ENCODE measurements around the gene C1orf159.
"Not testable (repeated sequence)": the region's sequence is repeated elsewhere in the genome, so short reads cannot be mapped to it uniquely, and the experiment has no call there.

The C1orf159 gene

DNA sequence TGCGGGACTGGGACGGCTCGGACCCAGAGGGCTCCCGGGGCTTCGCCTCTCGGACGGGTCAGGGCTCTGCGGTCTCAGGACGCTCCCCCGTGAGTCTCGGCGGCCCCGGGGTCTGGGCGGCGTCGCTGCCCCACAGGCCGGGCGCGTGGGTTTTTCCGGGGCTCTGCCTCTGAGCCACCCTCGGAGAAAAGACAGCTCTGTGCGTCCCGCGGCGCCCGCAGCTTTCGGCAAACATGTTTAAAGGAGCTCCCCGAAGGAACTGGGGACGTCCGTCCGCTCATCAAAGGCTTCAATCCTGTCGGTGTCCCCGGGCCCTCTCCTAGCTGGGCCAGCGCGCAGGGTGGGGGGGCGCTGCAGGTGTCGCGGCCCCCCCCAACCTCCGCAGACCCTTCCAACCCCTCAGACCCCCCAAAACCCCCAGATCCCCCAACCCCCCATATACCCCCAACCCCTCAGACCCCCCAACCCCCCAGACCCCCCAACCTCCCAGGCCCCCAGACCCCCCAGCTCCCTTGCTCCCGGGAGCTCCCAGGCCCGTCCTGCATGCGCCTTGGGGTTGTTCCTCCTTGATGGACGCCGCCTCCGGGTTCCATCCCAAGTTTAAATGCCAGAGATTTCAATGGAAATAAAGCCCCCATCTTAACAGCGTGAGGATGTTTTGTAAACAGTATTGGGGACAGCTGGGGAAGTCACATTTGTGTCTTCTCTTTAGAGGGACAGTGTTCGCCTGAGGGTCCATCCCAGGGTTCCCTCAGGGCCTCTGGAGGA, 996 bp upstream of the C1orf159 start:
- DNase-seq, result peak; percentile 23

DNA sequence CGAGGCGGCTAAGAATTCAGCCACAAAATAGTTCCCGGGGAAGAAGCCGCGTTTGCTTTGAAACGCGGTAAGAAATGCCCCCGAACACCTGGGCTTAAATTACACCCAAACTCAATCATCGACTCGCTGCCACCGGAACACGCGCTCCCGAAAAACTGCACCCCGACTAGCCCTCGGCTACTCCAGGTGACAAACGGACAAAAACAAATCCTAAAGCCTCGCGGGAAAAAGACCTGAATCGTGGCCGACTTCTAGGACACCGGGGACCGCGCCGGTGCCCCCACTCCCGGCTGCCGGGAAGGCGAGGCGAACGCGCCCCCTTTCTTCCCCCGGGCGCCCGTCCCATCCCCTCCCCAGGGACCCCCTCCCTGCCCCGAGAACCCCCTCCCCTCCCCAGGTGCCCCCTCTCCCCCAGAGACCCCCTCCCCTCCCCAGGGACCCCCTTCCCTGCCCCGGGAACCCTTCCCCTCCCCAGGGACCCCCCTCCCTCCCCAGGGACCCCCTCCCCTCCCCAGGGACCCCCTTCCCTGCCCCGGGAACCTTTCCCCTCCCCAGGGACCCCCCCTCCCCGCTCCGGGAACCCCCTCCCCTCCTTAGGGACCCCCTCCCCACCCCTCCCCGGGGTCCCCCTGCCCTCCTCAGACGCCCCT, 628 bp downstream of the C1orf159 start:
- DNase-seq, result no peak

DNA sequence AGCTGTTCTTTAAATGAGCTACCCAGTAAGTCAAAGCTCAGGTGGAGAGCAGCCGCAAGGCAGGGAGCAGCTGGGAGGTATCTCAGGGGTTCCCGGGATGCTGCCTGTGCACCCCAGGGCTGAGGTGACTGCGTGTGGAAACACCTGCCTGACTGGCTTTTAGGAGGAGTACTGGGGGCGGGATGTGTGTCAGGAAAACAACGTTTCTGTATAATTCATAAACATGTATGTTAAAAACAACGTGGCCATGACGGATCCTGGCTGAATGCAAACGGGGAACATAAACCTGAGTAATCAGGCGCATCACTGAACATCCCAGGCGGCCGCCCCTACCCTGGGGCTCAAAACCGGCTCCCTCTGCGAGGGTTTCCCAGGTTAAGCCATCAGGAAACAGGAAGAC, 1.5 kb downstream of the C1orf159 start:
- DNase-seq, result no peak

DNA sequence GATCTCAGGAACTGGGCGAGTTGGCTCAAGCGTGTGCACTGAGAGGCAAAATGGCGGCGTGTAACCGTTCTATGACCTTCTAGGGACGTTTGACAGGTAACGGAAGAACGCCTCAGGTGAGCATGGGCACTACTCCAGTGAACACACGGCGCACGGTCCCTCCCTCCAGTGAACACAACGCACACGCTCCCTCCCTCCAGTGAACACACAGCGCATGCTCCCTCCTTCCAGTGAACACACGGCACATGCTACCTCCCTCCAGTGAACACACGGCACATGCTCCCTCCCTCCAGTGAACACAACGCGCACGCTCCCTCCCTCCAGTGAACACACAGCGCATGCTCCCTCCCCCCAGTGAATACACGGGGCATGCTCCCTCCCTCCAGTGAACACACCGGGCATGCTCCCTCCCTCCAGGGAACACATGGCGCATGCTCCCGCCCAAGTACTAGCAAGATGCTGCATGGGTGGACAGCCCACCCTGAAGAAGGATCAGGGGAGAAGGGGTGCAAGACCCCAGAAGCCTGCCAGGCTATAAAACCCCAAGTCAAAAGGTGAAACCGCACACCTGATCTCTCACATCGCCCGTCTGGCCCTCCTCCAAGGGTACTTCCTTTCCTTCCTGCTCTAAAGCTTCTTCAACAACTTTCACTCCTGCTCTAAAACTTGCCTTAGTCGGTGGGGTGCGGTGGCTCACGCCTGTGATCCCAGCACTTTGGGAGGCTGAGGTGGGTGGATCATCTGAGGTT, 3.5 kb downstream of the C1orf159 start:
- DNase-seq, result no peak

DNA sequence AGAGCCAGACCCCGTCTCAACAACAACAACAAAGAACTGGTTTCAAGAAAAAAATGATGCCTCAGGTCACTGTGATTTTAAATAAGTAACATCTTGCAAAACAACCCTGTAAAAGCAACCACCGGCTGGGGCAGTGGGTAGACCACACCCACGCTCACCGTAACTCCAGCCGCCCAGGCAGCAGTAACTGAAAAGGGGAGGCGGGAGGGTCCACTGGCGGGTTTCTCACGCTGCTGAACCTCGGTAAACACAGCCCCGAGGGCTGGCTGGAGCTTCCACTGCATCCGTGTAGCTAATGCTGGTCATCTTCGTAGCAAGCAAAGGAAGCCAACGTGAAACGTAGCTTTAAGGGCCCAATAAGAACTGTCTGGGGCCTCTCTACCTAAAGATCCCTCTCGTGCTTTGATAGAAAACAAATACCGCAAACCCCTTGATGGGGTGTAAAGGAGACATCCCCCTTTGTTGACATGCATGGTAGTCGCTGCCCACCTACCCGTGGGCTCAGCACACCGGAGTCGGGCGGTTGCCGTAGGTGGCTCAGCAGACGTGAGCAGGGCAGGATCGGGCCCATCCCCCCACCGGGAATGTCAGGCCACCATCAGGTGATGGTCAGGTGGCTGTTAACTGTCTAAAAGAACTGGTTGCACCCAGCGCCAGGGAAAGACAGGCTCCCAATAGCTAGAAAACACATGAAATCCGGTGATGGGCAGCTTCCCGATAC, 4.2 kb downstream of the C1orf159 start:
- no peak for DNase-seq

DNA sequence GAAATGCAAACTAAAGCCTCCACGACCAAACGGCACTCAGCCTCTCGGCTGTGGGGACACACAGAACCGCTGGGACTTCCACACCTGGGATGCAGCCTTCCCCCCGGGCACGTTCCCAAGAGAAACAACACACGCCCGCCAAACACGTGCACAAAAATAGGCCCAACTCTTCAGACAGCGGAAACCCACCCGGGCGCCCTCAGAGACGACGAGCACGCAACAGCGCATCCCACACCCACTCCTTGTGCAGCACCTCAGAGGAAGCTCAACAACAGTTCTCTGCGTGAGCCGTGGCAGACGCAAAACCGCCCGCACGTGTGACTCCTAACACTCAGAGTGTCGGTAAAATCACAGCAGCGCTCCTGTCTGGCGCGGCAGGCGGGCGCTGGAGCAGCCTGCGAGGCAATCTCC, 5.3 kb downstream of the C1orf159 start:
- DNase-seq, result no peak

DNA sequence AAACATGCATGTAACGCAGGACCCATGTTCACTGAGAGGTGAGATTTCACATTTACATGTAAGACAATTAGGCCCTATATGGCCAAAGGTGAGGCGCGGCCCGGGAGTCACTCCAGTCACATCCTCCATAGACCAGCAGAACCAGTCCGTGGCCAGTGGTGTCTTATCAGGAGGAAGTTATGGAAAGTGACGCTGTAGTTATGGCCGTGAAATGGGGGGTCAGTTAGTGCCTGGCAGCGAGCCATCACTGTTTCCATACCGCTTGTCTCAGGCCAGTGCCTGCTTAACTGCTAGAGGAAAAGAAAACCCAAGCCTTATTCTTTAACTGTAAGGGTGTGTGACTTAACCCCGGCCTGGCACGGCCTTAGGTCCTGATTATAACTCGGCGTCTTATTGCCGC, 6.1 kb downstream of the C1orf159 start:
- no peak for DNase-seq

DNA sequence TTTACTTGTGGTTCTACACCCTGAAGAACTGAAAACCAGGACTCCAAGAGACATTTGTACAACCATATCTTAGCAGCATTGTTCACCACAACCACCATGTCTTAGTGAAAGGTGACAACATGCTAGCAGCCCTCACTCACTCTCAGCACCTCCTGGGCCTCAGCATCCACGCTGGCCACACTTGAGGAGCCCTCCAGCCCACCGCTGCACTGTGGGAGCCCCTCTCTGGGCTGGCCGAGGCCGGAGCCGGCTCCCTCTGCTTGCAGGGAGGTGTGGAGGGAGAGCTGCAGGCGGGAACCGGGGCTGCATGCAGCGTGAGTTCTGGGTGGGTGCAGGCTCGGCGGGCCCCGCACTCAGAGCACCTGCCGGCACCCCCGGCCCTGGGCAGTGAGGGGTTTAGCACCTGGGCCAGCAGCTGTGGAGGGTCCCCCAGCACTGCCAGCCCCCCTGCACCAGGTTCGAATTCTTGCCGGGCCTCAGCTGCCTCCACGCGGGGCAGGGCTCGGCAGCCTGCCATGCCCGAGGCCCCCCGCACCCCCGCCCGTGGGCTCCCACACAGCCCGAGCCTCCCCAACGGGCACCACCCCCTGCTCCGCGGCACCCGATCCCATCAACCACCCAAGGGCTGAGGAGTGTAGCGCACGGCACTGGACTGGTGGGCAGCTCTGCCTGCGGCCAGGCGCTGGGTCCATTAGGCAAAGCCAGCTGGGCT, 9.2 kb downstream of the C1orf159 start:
- DNase-seq, result no peak

DNA sequence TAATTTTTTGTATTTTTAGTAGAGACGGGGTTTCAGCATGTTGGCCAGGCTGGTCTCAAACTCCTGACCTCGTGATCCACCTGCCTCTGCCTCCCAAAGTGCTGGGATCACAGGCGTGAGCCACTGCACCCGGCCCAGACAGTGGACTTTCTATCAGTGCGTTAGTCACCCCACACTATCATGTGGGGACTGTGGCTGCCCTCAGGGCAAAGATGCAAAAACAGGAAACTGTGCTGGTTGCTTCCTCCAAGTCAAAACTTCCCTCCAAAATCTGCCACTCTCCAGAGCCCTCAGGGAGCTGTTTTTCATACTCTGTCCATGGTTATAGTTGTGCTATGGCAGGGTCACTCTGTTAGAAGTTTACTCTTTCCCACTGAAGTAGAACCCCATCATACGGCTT, 11.7 kb downstream of the C1orf159 start:
- DNase-seq, result not testable (repeated sequence)

DNA sequence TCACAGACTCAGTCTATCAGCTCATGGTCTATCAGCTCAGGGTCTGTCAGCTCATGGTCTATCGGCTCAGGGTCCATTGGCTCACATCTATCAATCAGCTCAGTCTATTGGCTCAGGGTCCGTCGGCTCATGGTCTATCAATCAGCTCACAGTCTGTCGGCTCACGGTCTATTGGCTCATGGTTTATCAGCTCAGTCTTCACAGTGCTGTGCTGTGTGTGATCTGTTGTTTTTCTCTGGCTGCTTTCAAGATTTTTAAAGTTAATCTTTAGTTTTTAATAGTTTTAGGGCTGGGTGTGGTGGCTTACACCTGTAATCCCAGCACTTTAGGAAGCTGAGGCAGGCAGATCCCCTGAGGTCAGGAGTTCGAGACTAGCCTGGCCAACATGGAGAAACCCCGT, 14.4 kb downstream of the C1orf159 start:
- DNase-seq, result no peak

DNA sequence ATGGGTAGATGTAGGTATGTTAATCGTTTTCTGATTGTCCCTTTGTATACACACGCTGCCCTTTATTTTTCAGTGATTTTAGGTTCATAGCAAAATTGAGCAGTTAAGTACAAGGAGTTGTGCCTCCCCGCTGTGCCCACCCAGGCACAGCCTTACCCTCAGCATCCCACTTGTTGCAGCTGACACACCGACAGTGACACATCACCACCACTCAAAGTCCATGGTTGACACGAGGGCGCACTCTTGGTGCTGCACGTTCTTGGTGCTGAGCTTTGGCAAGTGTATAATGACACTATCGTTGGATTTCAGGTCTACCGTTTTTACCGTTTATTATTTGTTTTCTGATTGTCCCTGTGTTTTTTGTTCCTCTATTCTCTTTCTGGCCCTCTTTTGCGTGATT, 15.6 kb downstream of the C1orf159 start:
- no peak for DNase-seq

DNA sequence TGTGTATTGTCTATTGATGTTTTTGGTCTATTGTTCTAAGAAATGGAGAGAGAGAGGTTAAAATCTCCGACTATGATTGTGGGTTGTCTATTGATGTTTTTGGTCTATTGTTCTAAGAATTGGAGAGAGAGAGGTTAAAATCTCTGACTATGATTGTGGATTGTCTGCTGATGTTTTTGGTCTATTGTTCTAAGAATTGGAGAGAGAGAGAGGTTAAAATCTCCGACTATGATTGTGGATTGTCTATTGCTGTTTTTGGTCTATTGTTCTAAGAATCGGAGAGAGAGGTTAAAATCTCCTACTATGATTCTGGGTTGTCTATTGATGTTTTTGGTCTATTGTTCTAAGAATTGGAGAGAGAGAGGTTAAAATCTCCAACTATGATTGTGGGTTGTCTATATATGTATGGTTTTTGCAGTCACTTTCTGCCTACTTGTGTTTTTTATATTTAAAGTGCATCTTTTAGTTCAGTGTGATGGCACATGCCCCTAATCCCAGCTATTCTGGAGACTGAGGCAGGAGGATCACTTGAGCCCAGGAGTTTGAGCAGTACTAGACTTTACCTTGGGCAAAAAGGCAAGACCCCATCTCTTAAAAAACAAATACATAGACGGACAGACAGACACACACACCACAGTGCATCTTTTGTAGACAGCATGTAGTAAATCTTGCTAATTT, 16.2 kb downstream of the C1orf159 start:
- no peak for DNase-seq

DNA sequence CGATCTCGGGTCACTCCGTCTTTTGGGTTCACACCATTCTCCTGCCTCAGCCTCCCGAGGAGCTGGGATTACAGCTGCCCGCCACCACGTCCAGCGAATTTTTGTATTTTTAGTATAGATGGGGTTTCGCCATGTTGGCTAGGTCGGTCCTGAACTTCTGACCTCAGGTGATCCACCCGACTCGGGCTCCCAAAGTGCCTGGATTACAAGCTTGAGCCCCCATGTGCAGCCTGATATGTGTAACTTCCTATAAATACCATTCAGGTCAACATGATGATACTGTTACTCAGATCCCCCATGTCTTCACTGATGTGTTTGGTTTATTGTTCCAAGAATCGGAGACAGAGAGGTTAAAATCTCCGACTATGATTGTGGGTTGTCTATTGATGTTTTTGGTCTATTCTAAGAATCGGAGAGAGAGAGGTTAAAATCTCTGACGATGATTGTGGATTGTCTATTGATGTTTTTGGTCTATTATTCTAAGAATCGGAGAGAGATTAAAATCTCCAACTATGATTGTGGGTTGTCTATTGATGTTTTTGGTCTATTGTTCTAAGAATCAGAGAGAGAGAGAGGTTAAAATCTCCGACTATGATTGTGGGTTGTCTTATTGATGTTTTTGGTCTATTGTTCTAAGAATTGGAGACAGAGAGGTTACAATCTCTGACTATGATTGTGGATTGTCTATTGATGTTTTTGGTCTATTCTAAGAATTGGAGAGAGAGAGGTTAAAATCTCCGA, 17.0 kb downstream of the C1orf159 start:
- DNase-seq, result peak; percentile 30

DNA sequence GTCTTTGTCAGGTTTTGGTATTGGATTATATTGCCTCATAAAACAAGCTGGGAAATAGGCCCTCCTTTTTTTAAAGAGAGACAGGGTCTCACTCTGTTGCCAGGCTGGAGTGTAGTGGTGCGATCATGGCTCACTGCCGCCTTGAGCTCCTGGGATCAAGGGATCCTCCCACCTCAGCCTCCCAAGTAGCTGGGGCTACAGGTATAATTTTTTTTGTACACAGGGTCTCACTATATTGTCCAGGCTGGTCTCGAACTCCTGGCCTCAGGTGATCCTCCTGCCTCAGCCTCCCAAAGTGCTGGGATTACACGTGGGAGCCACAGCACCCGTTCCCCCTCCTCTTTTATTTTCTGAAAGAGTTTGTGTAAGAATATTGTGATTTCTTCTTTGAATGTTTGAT, 19.8 kb downstream of the C1orf159 start:
- DNase-seq, result not testable (repeated sequence)

DNA sequence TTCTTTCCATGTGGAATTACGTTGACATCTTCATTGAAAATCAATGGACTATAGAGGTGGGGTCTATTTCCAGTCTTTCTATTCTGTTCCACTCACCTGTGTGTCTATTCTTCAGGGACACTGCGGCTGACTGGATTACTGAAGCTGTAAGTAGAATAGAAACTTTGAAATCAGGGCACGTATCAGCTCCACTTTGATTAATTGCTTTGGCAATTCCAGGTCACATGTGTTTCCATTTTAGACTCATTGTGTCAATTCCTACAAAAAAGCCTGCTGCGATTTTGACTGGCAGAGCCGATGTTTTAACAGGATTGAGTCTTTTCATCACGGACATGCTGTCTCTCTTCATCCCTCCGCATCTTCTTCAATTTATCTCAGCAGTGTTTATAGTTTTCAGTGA, 20.9 kb downstream of the C1orf159 start:
- no peak for DNase-seq

DNA sequence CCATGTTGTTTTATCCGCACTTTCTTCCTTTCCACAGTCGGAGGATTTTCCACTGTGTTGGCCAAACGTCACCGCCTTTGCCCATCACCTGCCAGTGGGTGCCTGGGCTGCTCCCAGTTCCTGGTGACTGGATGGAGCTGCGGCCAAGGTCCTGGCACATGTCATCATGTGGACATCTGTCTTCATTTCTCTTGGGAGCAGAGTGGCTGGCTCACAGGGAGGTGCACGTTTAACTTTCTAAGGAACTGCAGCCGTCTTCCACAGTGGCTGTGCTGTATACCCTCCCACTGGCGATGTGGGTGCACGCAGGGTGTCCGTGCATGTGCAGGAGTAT, 22.3 kb downstream of the C1orf159 start:
- DNase-seq, result no peak

DNA sequence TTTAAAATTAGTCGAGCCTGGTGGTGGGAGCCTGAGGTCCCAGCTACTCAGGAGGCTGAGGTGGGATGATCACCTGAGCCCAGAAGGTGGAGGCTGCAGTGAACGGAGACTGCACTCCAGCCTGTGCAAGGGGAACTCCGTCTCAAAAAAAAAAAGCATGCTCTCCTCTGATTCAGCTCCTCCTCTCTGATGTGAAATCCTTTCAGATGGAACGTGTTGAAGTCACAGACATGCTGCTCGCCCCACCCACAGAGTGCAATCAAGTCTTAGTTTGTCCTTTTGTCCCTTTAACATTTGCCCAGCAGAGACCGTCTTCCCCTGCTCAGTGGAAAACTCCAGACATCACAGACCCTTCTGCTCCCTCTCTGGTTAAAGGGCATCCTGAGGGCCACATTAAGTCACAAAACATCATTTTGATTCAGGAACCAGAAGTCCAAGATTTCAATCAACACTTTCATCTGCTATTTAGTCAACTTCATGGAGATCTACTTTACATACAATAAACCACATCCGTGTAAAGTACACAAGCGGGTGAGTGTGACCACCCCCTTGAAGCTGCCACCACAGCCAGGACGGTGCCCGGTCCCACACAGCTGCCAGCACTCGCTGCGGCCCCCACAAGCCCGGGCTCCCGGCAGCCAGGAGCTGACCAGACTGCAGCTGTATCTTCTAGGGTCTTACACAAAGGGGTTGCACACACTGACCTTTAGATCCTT, 22.8 kb downstream of the C1orf159 start:
- no peak for DNase-seq

DNA sequence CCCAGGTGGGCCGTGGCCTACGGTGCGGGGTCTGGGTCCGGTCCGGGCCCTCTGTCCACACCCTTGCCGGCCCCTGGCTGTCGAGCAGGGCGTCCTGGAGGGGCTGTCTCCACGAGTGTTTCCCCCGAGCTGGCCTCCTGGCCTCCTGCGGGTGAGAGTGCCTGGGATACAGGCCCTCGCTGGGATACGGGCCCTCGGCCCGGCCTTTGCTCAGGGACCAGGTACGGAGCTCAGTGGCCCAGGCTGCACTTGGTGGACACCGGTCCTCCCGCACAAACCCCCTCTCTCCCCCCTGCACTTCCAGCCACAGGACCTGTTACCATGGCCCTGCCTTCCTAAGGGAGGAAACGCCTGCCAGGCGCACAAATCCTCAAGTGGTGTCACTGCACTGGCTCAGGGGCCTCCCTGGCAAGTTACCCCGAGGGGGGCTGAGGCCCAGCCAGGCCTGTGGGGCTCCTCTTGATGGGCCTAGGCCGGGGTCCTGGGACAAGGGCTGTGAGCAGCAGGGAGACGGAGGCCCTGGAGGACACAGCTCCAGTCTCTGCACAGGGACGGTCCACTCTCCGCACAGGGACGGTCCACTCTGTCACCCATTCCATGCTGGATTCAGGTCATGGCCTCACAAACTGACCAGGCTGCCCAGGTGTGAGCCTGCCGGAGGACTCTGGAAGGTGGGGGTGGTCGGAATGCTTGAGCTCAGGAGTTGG, 23.6 kb downstream of the C1orf159 start:
- DNase-seq, result no peak

DNA sequence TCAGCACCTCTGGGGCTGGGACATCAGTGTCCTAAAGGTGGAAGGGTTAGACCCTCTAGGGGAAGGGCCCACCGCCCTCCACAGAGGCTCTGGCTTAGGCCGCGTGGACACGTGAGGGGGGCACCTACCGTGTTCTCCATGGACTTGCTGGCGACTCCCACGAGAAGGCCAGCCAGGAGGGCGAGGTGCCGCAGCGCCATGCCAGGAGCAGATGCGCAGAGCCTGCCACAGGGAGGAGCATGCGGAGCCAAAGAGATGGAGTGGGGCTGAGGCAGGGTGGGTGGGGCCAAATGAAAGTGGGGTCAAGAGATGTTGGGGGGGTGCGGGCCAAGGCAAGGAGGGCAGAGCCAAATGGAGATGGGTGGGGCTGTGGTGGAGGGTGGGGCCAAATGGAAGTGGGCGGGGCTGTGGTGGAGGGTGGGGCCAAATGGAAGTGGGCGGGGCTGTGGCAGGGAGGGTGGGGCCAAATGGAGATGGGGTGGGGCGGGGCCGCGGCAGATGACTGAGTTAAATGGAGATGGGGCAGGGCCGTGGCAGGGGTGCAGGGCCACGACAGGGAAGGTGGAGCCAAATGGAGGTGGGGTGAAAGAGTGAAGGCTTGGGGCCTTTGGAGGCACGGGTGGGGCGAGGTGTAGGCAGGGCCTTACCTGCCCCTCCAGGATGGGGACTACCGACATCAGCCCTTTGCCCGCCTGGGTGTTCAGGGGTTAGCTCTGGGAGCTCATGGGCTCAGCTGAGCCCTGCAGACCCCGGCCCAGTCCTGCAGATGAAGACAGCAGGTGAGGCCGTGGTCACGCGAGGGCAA, 24.3 kb downstream of the C1orf159 start:
- no peak for DNase-seq
